ENCODE results near the gene TCF12.

Gene TCF12

GRCh38 chr15:57297163-57297593, 378.7 kb downstream of the TCF12 start:
- DNase-seq (ENCODE audit: low read depth in 2 of 2): no peak

DNA sequence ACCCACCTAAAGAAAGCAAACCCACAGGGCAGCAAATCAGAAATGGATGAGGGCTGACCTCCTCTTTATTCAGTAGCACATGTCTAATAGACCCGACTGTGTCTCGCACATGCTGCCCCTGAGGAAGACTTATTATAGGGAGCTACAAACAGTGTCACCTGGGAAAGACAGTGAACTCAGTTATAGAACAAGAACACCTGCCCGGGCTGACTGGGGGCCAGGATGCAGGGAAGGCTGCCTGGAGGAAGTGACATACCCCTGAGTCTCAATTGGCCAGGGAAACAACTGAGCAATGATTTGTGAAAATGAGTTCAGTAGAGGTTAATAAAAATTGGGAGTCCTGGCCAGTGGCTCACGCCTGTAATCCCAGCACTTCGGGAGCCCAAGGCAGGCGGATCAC, 379.2 kb downstream of the TCF12 start:
- no peak for DNase-seq (ENCODE audit: low read depth in 2 of 2)

GRCh38 chr15:57298204-57298603, 379.8 kb downstream of the TCF12 start:
- no peak for DNase-seq (ENCODE audit: low read depth in 2 of 2)

DNA sequence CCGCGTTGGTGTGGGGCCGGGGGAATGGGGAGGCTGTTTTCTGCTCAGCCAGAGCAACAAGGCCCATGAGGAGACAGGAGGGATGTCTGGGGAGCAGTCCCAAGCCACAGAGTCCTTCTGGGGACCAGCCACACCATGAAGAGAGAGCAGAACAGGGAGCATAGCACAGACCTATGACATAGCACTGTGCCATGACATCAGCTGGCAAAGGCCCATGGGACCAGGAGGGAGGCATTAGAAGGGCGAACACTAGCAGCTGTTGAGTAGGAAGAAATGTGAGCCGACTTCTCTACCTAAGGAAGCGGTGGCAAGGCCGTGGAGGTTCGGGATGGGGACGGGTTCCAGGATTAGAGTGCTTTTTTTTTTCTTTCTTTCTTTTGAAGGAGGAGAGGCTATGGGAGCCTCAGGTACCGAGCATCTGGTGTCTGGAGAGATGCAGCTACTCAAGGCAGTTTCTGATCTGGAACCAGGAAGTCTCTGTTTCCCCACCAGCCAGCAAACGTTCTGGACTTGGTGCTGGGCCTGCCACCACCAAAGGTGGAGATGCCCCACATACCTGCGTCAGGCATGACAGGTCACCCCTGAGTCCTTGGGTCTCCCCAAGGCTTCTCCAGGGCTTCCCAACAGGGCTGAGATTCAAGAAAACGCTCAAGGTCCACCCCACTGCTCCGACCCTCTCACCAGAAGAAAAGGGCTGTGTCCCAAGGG, 380.6 kb downstream of the TCF12 start:
- DNase-seq (ENCODE audit: low read depth in 2 of 2): no peak

DNA sequence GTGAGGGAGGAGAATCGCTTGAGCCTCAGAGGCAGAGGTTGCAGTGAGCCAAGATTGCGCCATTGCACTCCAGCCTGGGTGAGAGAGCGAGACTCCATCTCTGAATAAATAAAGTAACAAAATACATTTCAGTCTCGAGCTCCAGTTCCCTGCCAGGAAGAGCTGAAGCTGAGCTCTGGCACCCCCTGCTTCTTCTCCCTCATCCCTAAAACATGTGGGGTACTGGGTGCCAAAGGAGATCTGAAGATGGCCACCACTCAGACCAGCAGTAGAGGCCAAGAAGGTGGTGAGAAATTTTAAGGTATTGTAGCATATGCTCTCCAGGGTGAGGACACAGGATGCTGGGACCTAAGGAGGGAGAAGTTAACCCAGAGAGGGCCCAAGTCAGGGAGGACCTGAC, 382.9 kb downstream of the TCF12 start:
- DNase-seq (ENCODE audit: low read depth in 2 of 2): no peak

DNA sequence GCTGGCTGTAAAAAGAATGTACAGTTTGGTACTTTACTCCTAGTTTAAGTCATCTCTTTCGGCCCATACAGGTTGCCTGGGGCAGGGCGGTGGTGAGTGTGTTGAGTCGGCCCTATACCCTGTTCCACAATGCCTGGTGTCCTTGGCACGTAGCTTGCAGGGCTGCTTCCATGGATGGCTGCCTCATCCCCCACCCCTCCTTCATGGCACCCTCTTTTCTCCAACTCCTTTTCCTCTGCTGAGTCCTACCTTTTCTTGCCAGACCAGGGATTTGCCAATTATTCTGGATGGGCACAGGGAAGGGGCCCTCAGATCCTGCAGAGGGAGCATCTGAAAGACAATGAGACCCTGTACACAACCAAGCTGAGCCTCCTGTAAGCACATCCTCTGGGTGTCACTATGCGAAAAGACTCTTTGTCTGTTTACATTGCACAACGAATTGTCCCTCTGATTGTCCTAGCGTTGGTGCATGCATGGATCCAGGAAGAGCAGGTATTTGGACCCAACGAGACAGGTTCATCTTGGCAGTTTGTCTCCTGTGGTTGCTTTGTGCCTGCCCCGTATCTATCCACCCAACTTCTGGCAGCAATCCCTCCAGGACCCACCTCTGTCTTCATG, 384.3 kb downstream of the TCF12 start:
- DNase-seq (ENCODE audit: low read depth in 2 of 2): no peak

GRCh38 chr15:57305009-57305408, 386.6 kb downstream of the TCF12 start:
- no peak for DNase-seq (ENCODE audit: low read depth in 2 of 2)

- peak; percentile 81 to 84 for DNase-seq (ENCODE audit: low read depth in 2 of 2)
These were observed 387.9 kb downstream of the TCF12 start for GRCh38 chr15:57306161-57306943.

- DNase-seq (ENCODE audit: low read depth in 2 of 2): no peak
These were observed 388.5 kb downstream of the TCF12 start for GRCh38 chr15:57306944-57307411.

- DNase-seq (ENCODE audit: low read depth in 2 of 2): no peak
These were observed 389.2 kb downstream of the TCF12 start for GRCh38 chr15:57307527-57308169.

DNA sequence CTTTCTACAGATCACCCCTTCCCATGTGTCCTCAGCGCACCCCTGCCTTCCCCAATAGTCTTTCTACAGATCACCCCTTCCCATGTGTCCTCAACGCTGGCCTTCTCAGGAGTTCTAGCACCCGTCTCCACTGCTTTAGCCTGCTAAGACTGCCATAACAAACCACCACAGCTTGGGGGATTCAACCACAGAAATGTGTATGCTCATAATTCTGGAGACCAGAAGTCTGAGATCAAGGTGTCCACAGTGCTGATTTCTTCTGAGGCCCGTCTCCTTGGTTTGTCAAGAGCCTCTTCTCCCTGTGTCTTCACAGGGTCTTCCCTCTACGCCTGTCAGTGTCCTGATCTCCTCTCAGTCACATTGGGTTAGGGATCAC, 389.7 kb downstream of the TCF12 start:
- no peak for DNase-seq (ENCODE audit: low read depth in 2 of 2)

DNA sequence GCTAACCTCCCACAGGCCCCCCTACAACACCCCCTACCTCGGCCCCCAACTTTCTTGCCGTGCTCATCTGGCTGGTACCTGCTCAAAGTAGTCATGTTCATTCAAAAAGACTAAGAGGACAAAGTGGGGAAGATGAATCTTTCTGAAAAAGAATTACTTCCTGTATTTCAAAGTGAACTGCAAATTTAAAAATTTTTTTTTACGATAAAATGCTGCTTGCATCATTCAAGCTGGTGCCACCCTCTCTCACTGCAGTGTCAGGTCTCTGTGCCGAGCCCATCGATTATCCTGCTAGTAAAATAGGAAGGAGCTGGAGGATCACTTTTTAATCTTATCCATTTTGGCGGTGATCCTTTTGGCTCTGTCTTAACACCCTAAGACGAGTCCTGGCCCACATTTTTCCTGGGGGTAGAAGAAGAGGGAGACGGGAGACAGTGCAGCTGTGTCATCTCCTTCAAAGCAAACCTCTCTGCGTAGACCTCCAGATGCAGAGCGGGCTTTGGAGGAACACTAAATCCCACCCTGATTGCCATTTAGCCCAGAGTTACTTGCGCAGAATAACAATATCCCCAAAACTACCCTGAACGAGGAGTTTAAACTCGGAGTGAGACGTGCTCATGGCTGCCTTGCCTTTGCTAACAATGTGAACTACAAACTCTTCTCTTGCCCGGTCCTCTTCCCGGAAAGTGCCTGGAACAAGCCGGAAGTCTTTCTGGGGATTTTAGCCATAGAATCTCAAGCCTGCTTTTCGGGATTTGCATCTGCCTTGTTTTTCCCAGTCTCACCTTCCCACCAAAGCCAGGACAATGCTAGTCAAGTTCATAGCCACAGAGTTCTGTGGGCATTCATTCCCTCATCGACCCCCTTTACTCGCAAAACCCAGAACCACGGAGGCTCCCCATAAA, 391.7 kb downstream of the TCF12 start:
- DNase-seq (ENCODE audit: low read depth in 2 of 2): no peak

DNA sequence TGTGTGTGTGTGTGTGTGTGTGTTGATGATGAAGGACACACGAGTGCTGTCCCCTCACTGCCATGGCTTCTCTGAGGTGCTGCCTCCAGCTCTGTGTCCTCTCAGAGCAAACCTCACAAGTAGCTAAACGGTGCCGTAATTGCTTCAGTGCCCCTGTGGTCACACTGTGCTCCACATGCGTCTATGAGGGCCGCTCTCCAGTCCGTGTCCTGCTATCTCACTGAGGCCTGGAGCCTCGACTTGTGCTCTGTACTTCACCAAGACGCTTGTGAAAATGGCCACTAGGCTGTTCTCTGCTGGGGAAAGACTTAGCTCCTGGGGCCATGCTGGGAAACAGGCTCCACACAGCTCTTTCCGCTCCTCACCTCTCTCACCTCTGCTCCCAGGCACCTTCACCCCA, 392.4 kb downstream of the TCF12 start:
- DNase-seq (ENCODE audit: low read depth in 2 of 2): no peak

DNA sequence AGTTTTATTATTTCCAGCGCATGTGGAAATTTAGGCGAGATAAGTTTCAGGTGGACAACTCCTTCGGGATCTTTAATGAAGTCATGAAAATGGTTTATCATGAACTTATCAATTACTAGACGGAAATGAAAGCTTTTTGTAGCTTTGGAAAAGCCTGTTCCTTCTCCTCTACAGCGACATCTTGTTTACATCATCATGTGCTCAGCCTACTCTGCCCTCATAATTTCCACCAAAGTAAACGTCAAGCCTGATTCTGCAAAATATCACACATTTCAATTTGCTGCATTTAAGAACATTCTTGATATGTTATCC, 393.5 kb downstream of the TCF12 start:
- DNase-seq (ENCODE audit: low read depth in 2 of 2): no peak

DNA sequence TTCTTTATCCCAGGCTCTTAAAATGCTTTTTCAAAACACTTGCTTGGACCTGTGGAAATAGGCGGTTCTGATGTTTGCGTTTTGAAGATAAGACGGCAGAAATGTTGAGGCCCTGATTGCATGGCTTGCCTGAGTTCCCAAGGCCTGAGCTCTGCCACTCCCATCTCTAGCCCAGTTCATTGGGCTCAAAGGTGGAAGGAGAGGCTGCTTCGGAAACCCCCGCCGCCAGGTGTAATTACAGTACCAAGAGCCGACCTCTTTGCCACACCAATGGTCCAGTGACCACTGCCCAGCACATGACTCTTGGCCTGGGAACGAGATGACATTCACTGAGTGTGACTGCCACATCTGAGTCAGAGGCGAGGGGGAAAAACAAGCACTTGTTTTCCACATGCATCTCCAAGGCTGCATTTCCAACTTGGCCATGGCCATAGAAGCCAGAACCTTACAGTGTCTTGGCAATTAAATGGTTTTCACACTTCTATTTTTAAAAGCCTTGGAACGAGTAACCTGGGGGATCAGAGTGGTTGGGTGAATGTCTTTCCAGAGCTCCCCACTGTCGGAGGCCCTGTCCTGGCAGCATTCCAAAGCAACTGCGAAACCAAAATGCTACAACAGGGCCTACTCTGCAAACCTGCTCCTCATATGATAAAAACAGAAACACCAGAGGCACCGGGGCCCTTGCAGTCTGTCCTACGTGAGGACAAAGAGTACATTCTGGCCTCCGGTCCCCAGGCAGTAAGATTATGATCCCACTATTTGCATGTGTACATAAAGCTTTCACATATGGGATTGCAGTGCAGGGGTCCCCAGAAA, 394.1 kb downstream of the TCF12 start:
- no peak for DNase-seq (ENCODE audit: low read depth in 2 of 2)

- DNase-seq (ENCODE audit: low read depth in 2 of 2): no peak
These were observed 394.7 kb downstream of the TCF12 start for GRCh38 chr15:57313134-57313483.

- no peak for DNase-seq (ENCODE audit: low read depth in 2 of 2)
These were observed 395.8 kb downstream of the TCF12 start for GRCh38 chr15:57314221-57314620.

GRCh38 chr15:57316451-57316850, 398.0 kb downstream of the TCF12 start:
- DNase-seq (ENCODE audit: low read depth in 2 of 2): no peak

GRCh38 chr15:57319226-57319918, 400.9 kb downstream of the TCF12 start:
- no peak for DNase-seq (ENCODE audit: low read depth in 2 of 2)

- no peak for DNase-seq (ENCODE audit: low read depth in 2 of 2)
These were observed 401.6 kb downstream of the TCF12 start for GRCh38 chr15:57319919-57320560.
